Endothelial cell of umbilical vein (primary cell): ENCODE results near the gene SLC25A34. TPM values are rescaled to one million over a fixed set of nuclear protein-coding genes. Genes with fewer than 3 reads are reported as not detected.

Experiments
- BruUV-seq: library from RNA; stranded (reverse); fragments of 400-500 nt; replicated peaks from 2 replicates; lab custom pipeline; 2021; lab: Mats Ljungman, UMichigan
- CTCF ChIA-PET: fragments of 300-600, 350-600 bp; sonication (Branson Sonifier 250); formaldehyde crosslinking; loops from one replicate; lab custom pipeline; 2021; ENCODE audit warnings: antibody characterized with exemption, inconsistent platforms; lab: Charles Lee
- POLR2A ChIA-PET: fragments of 300-600, 350-600 bp; sonication (Branson Sonifier 250); formaldehyde crosslinking; loops from one replicate; lab custom pipeline; 2021; ENCODE audit warnings: antibody characterized with exemption, inconsistent platforms; lab: Charles Lee
- DNase-seq: peaks from one replicate; pipeline ENCODE4 v3.0.0-alpha.2; 2011; ENCODE audit warnings: low read depth, low spot score
- FAIRE-seq: peaks from 2 replicates; lab custom pipeline; 2011; peaks lifted over from hg19 to GRCh38; lab: Jason Lieb, UNC
- H2AFZ ChIP-seq: 2 replicates; pipeline ENCODE4 v1.6.0; 2012; ENCODE audit warnings: low read depth, low read length, control low read depth, inconsistent platforms
- H3K27ac ChIP-seq: 2 replicates; pipeline ENCODE4 v1.5.1; 2011; ENCODE audit warnings: low read depth, mild to moderate bottlenecking, control low read depth, low read length, moderate library complexity; ENCODE audit not compliant: insufficient read depth
- H3K27me3 ChIP-seq, 2 experiments: 2 replicates each; pipeline versions ENCODE4 v1.6.0 to v1.6.1; 2011; ENCODE audit warnings: low read length in 2 of 2, mixed read lengths in 1 of 2; ENCODE audit not compliant: control insufficient read depth in 2 of 2, insufficient read depth in 2 of 2
- H3K36me3 ChIP-seq, 2 experiments: 2 replicates in 1 of 2; 3 replicates in 1 of 2; pipeline ENCODE4 v1.5.1; 2011; ENCODE audit warnings: low read length in 2 of 2, mild to moderate bottlenecking in 1 of 2, moderate library complexity in 1 of 2; ENCODE audit not compliant: control insufficient read depth in 2 of 2, insufficient read depth in 2 of 2; ENCODE audit errors: extremely low read depth in 1 of 2
- H3K4me1 ChIP-seq: 3 replicates; pipeline ENCODE4 v1.5.1; 2011; ENCODE audit warnings: mild to moderate bottlenecking, low read length; ENCODE audit not compliant: control insufficient read depth, insufficient read depth; ENCODE audit errors: extremely low read depth
- H3K4me2 ChIP-seq: 2 replicates; pipeline ENCODE4 v1.6.1; 2011; ENCODE audit warnings: low read length, control low read depth, mixed read lengths; ENCODE audit not compliant: insufficient read depth
- H3K4me3 ChIP-seq, 3 experiments: fragments of 200-600 bp in 1 of 3; sonication (generic), shearing (Covaris generic) in 1 of 3; replicated peaks in 1 of 3; 2 replicates each; pipeline ENCODE4 v1.5.1; 2011 to 2016; ENCODE audit warnings: control low read depth in 3 of 3, low read length in 3 of 3, mild to moderate bottlenecking in 2 of 3, inconsistent platforms in 1 of 3, low read depth in 1 of 3, moderate library complexity in 1 of 3; ENCODE audit not compliant: insufficient read depth in 1 of 3
- H3K79me2 ChIP-seq: 2 replicates; pipeline ENCODE4 v1.6.0; 2012; ENCODE audit warnings: low read length, inconsistent platforms; ENCODE audit not compliant: control insufficient read depth, insufficient read depth
- H3K9ac ChIP-seq: replicated peaks from 2 replicates; pipeline ENCODE3; 2011; ENCODE audit warnings: low read length, control low read depth; ENCODE audit not compliant: insufficient read depth; ENCODE audit errors: extremely low read depth
- H3K9me1 ChIP-seq: replicated peaks from 3 replicates; pipeline ENCODE4 v1.6.0; 2011; ENCODE audit warnings: mild to moderate bottlenecking, low read length; ENCODE audit not compliant: control insufficient read depth, insufficient read depth; ENCODE audit errors: extremely low read depth
- H3K9me3 ChIP-seq: replicated peaks from 2 replicates; pipeline ENCODE4 v1.5.1; 2012; ENCODE audit warnings: low read length, inconsistent platforms; ENCODE audit not compliant: control insufficient read depth, insufficient read depth
- H4K20me1 ChIP-seq: replicated peaks from 2 replicates; pipeline ENCODE3; 2011; ENCODE audit warnings: mild to moderate bottlenecking, low read length; ENCODE audit not compliant: control insufficient read depth, insufficient read depth; ENCODE audit errors: extremely low read depth
- CTCF ChIP-seq, 2 donors: IDR thresholded peaks; 1 replicate in 1 of 2; 2 replicates in 1 of 2; pipeline ENCODE4 v1.5.1; 2011; ENCODE audit warnings: low read length in 2 of 2, mild to moderate bottlenecking in 2 of 2, moderate library complexity in 2 of 2, control low read depth in 1 of 2, inconsistent platforms in 1 of 2, low read depth in 1 of 2; ENCODE audit not compliant: insufficient read depth in 1 of 2; ENCODE audit errors: extremely low read depth in 1 of 2
- JUN ChIP-seq: IDR thresholded peaks from 2 replicates; pipeline ENCODE4 v1.6.1; 2011; ENCODE audit warnings: borderline replicate concordance, low read depth; ENCODE audit not compliant: insufficient read length, insufficient read depth
- MAX ChIP-seq: IDR thresholded peaks from 2 replicates; pipeline ENCODE4 v1.6.1; 2011; ENCODE audit not compliant: insufficient read depth, insufficient read length
- POLR2A ChIP-seq: IDR thresholded peaks from 2 replicates; pipeline ENCODE4 v1.6.1; 2012; ENCODE audit warnings: low read depth, mild to moderate bottlenecking, control low read depth, low read length
- dilution Hi-C: fragments of 300-500 bp; cut with MboI; formaldehyde crosslinking; loops from one replicate; pipeline ENCODE4 v1.15.0; 2019; ENCODE audit warnings: low sequenced_read_pairs; ENCODE audit not compliant: extremely low pct_ligation_motif_present
- intact Hi-C: fragments of 100-400 bp; cut with micrococcal nuclease; formaldehyde crosslinking; loops from one replicate; pipeline ENCODE4 v1.10.0; 2022
- polyA plus RNA-seq, 4 experiments: library from polyadenylated mRNA; depleted of rRNA in 3 of 4; stranded (reverse) in 3 of 4; unstranded in 1 of 4; fragments of >200 nt; gene quantifications; 2 replicates each; pipeline versions ENCODE4 v1.2.1 to v1.2.3, GENCODE V29; 2011 to 2012; ENCODE audit warnings: missing spikeins in 1 of 4
- total RNA-seq: library from RNA; stranded (reverse); gene quantifications from 2 replicates; pipeline ENCODE4 v1.2.3, GENCODE V29; 2021

SLC25A34 gene
- total and polyA plus RNA-seq, 2 donors (not counting 3 experiments of a cell fraction or from before 2014, with no cell fraction given): 0.90 to 1.1 TPM

- no peaks in the 10 kb centered on the region for H3K4me1 ChIP-seq
- dilution Hi-C loops (no loop called here), intact Hi-C loops (no loop called here)
- no peak overlapping the region for H3K9ac ChIP-seq
- H2AFZ ChIP-seq: no peak overlapping the region
- ChIA-PET POLR2A (no interaction called here), CTCF (no interaction called here)
- no peak overlapping the region for H3K4me3 ChIP-seq
- no peak for DNase-seq
- H3K27me3 ChIP-seq: no peaks in the 10 kb centered on the region
- peaks cover 2 to 45% of the 10 kb centered on the region in 2 experiments for H3K36me3 ChIP-seq
- H3K4me2 ChIP-seq: no peak overlapping the region
- H3K79me2 ChIP-seq: no peaks in the 10 kb centered on the region
- no peak for FAIRE-seq
- H3K9me1 ChIP-seq: no peaks in the 10 kb centered on the region
- TF ChIP-seq JUN: no peak
- no peak for TF ChIP-seq CTCF (IDR thresholded peaks at IDR 0.05; ENCODE audit: extremely low read depth in 1 of 2, insufficient read depth in 1 of 2, low read depth in 1 of 2, low read length in 2 of 2)
- no peak for TF ChIP-seq POLR2A
- H3K27ac ChIP-seq: no peak overlapping the region
- BruUV-seq: no TSS peak
- no peaks in the 10 kb centered on the region for H4K20me1 ChIP-seq
- H3K9me3 ChIP-seq: no peaks in the 10 kb centered on the region
Observed at GRCh38 chr1:15733218-15733725, 2.8 kb upstream of the SLC25A34 start.

GRCh38 chr1:15733726-15734226 is 2.3 kb upstream of the SLC25A34 start:
- no peak for FAIRE-seq
- Histone ChIP-seq H3K27ac (no peak overlapping the region), H3K79me2 (no peaks in the 10 kb centered on the region), H3K36me3 (peaks cover 2 to 40% of the 10 kb centered on the region in 2 experiments), H2AFZ (no peak overlapping the region), H3K4me1 (no peaks in the 10 kb centered on the region), H4K20me1 (no peaks in the 10 kb centered on the region), H3K4me2 (no peak overlapping the region), H3K4me3 (no peak overlapping the region), H3K27me3 (no peaks in the 10 kb centered on the region), H3K9me1 (no peaks in the 10 kb centered on the region), H3K9me3 (no peaks in the 10 kb centered on the region), H3K9ac (no peak overlapping the region)
- dilution Hi-C loops (no loop called here), intact Hi-C loops (no loop called here)
- TF ChIP-seq MAX: no peak
- TF ChIP-seq CTCF (IDR thresholded peaks at IDR 0.05; ENCODE audit: extremely low read depth in 1 of 2, insufficient read depth in 1 of 2, low read depth in 1 of 2, low read length in 2 of 2): no peak
- ChIA-PET CTCF (no interaction called here), POLR2A (no interaction called here)
- no TSS peak for BruUV-seq
- DNase-seq: no peak
